Measurements from ENCODE around the gene TSHZ1. TPM values are rescaled to one million over a fixed set of nuclear protein-coding genes. Genes with fewer than 3 reads are reported as not detected.

TSHZ1 gene
- total RNA-seq, 1 experiment from 2014 or later: 7.4 TPM

- no peak overlapping the region for H3K4me3 ChIP-seq
- peaks cover 16% of the 10 kb centered on the region for H3F3A ChIP-seq (ENCODE audit: insufficient read depth, low read depth)
- H3K36me3 ChIP-seq (ENCODE audit: low read depth): no peaks in the 10 kb centered on the region
- H2AFZ ChIP-seq: no peak overlapping the region
- intact Hi-C loops (cut with micrococcal nuclease; ENCODE audit: unreplicated experiment): no loop called here
- TF ChIP-seq CTCF (conservative IDR thresholded peaks at IDR 0.05): no peak
- TF ChIP-seq EZH2 (IDR thresholded peaks at IDR 0.05; ENCODE audit: low read depth): no peak
- H4K20me1 ChIP-seq (ENCODE audit: insufficient read depth): no peaks in the 10 kb centered on the region
- POLR2A ChIA-PET (ENCODE audit: unreplicated experiment): no interaction called here
- CTCF ChIA-PET: no interaction called here
- no peak for DNase-seq
- no peak overlapping the region for H3K4me2 ChIP-seq
- no peak overlapping the region for H3K27ac ChIP-seq
- H3K9me3 ChIP-seq (ENCODE audit: insufficient read depth, low read depth): no peaks in the 10 kb centered on the region
- no peaks in the 10 kb centered on the region for H3K79me2 ChIP-seq (ENCODE audit: low read depth)
- peaks cover 19% of the 10 kb centered on the region for H3K4me1 ChIP-seq (replicated peaks; ENCODE audit: insufficient read depth)
- H3K9me2 ChIP-seq (ENCODE audit: insufficient read depth): no peaks in the 10 kb centered on the region
- no TSS peak for BruUV-seq (replicated peaks)
- no peaks in the 10 kb centered on the region for H3K27me3 ChIP-seq (ENCODE audit: insufficient read depth, low read depth)
Measured at GRCh38 chr18:75216212-75216910, 5.8 kb downstream of the TSHZ1 start.

- H3K27me3 ChIP-seq (ENCODE audit: insufficient read depth, low read depth): no peaks in the 10 kb centered on the region
- H3K4me2 ChIP-seq: no peak overlapping the region
- H3K36me3 ChIP-seq (ENCODE audit: low read depth): no peaks in the 10 kb centered on the region
- no TSS peak for BruUV-seq (replicated peaks)
- TF ChIP-seq EZH2 (IDR thresholded peaks at IDR 0.05; ENCODE audit: low read depth) (no peak), CTCF (conservative IDR thresholded peaks at IDR 0.05) (no peak)
- H4K20me1 ChIP-seq (ENCODE audit: insufficient read depth): no peaks in the 10 kb centered on the region
- ChIA-PET POLR2A (ENCODE audit: unreplicated experiment) (no interaction called here), CTCF (no interaction called here)
- no peaks in the 10 kb centered on the region for H3K9me3 ChIP-seq (ENCODE audit: insufficient read depth, low read depth)
- H3K27ac ChIP-seq: no peak overlapping the region
- H3K4me3 ChIP-seq: no peak overlapping the region
- H3F3A ChIP-seq (ENCODE audit: insufficient read depth, low read depth): peaks cover 16% of the 10 kb centered on the region
- H3K79me2 ChIP-seq (ENCODE audit: low read depth): no peaks in the 10 kb centered on the region
- H2AFZ ChIP-seq: no peak overlapping the region
- H3K4me1 ChIP-seq (replicated peaks; ENCODE audit: insufficient read depth): peaks cover 19% of the 10 kb centered on the region
- intact Hi-C loops (cut with micrococcal nuclease; ENCODE audit: unreplicated experiment): no loop called here
- H3K9me2 ChIP-seq (ENCODE audit: insufficient read depth): no peaks in the 10 kb centered on the region
- no peak for DNase-seq
Measured at GRCh38 chr18:75216911-75217689, 6.5 kb downstream of the TSHZ1 start.

GRCh38 chr18:75218065-75218923 lies 7.7 kb downstream of the TSHZ1 start:
- no peaks in the 10 kb centered on the region for H3K79me2 ChIP-seq (ENCODE audit: low read depth)
- intact Hi-C loops (cut with micrococcal nuclease; ENCODE audit: unreplicated experiment): no loop called here
- TF ChIP-seq EZH2 (IDR thresholded peaks at IDR 0.05; ENCODE audit: low read depth) (no peak), CTCF (conservative IDR thresholded peaks at IDR 0.05) (no peak)

More at GRCh38 chr18:75218065-75218923, 7.7 kb downstream of the TSHZ1 start:
- no peaks in the 10 kb centered on the region for H3K9me3 ChIP-seq (ENCODE audit: insufficient read depth, low read depth)
- CTCF ChIA-PET: no interaction called here
- peaks cover 4% of the 10 kb centered on the region; the same call in 1 of the 2 replicates for H3F3A ChIP-seq (ENCODE audit: insufficient read depth, low read depth)
- no peak for DNase-seq
- POLR2A ChIA-PET (ENCODE audit: unreplicated experiment): no interaction called here
- no peak overlapping the region for H3K4me3 ChIP-seq
- H3K36me3 ChIP-seq (ENCODE audit: low read depth): no peaks in the 10 kb centered on the region
- H2AFZ ChIP-seq: no peak overlapping the region
- H3K27ac ChIP-seq: no peak overlapping the region
- no peak overlapping the region for H3K4me2 ChIP-seq
- no TSS peak for BruUV-seq (replicated peaks)
- no peaks in the 10 kb centered on the region for H3K27me3 ChIP-seq (ENCODE audit: insufficient read depth, low read depth)
- no peaks in the 10 kb centered on the region for H3K9me2 ChIP-seq (ENCODE audit: insufficient read depth)
- no peaks in the 10 kb centered on the region for H4K20me1 ChIP-seq (ENCODE audit: insufficient read depth)
- H3K4me1 ChIP-seq (replicated peaks; ENCODE audit: insufficient read depth): peaks cover 8% of the 10 kb centered on the region; the same call in 1 of the 2 replicates

Measured in PC-9 (cell line).